ENCODE results near the gene IL36B.

DNA sequence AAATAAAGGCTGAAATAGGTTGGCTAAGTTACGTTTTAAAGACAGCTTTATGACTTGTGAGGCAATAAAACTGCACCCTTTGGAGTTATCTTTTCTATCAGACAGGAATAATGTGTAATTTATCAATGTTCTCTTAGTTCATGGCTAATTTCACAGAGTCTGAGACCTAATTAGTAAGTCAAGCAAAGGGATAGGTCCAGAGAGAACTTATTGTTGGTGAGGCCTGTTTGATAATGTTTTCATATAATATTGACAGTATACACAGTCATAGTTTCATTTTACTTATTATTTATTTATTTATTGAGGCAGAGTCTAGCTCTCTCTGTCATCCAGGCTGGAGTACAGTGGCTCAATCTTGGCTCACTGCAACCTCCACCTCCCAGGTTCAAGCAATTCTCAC, 4.5 kb upstream of the IL36B start:
- TF ChIP-seq, protein P1, sequence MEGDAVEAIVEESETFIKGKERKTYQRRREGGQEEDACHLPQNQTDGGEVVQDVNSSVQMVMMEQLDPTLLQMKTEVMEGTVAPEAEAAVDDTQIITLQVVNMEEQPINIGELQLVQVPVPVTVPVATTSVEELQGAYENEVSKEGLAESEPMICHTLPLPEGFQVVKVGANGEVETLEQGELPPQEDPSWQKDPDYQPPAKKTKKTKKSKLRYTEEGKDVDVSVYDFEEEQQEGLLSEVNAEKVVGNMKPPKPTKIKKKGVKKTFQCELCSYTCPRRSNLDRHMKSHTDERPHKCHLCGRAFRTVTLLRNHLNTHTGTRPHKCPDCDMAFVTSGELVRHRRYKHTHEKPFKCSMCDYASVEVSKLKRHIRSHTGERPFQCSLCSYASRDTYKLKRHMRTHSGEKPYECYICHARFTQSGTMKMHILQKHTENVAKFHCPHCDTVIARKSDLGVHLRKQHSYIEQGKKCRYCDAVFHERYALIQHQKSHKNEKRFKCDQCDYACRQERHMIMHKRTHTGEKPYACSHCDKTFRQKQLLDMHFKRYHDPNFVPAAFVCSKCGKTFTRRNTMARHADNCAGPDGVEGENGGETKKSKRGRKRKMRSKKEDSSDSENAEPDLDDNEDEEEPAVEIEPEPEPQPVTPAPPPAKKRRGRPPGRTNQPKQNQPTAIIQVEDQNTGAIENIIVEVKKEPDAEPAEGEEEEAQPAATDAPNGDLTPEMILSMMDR (conservative IDR thresholded peaks at IDR 0.05 in 1 of 2, IDR thresholded peaks at IDR 0.05 in 1 of 2; ENCODE audit: extremely low read depth in 1 of 2, insufficient read depth in 1 of 2, low read depth in 1 of 2, low read length in 2 of 2), result no peak
- TF ChIP-seq EZH2 (IDR thresholded peaks at IDR 0.05; ENCODE audit: borderline replicate concordance, low read length), result no peak
